ENCODE data around the gene NLRC5.

The NLRC5 gene

DNA sequence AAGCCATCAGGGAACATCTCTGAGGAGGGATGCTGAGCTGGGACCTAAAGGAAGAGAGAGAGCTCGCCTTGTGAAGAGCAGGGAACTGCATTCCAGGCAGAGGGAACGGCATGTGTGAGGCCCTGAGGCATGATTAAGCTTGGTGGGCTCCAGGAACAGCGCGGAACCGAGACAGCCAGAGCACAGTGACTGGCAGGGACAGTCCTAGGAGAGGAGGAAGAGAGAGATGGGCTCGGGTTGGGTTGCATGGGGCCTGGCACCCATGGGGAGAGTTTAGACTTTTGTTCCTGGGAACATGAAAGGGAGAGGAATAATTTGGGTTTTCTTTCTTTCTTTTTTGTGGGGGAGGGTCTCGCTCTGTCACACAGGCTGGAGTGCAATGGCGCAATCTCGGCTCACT lies 63.8 kb downstream of the NLRC5 start:
- no peak overlapping the region for H3K27ac ChIP-seq (ENCODE audit: low read depth, low read length)
- H3K36me3 ChIP-seq (ENCODE audit: control insufficient read depth, low read length) = no peaks in the 10 kb centered on the region
- no peaks in the 10 kb centered on the region for H3K27me3 ChIP-seq (ENCODE audit: control insufficient read depth, low read length)
- H3K4me3 ChIP-seq (ENCODE audit: low read length) = no peak overlapping the region
- TF ChIP-seq, protein P1, sequence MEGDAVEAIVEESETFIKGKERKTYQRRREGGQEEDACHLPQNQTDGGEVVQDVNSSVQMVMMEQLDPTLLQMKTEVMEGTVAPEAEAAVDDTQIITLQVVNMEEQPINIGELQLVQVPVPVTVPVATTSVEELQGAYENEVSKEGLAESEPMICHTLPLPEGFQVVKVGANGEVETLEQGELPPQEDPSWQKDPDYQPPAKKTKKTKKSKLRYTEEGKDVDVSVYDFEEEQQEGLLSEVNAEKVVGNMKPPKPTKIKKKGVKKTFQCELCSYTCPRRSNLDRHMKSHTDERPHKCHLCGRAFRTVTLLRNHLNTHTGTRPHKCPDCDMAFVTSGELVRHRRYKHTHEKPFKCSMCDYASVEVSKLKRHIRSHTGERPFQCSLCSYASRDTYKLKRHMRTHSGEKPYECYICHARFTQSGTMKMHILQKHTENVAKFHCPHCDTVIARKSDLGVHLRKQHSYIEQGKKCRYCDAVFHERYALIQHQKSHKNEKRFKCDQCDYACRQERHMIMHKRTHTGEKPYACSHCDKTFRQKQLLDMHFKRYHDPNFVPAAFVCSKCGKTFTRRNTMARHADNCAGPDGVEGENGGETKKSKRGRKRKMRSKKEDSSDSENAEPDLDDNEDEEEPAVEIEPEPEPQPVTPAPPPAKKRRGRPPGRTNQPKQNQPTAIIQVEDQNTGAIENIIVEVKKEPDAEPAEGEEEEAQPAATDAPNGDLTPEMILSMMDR (IDR thresholded peaks at IDR 0.05; ENCODE audit: low read depth, low read length, poor library complexity, severe bottlenecking) = no peak
- TF ChIP-seq EZH2phosphoT487 (IDR thresholded peaks at IDR 0.05; ENCODE audit: borderline replicate concordance, low read length) = no peak
- no peaks in the 10 kb centered on the region for H3K9me2 ChIP-seq (replicated peaks; ENCODE audit: control insufficient read depth, low read length)
- H3K9me3 ChIP-seq (ENCODE audit: control insufficient read depth, insufficient read depth, low read length) = no peaks in the 10 kb centered on the region
- H3K79me2 ChIP-seq (ENCODE audit: control insufficient read depth, low read length) = no peaks in the 10 kb centered on the region
- no peaks in the 10 kb centered on the region for H3F3A ChIP-seq (ENCODE audit: control insufficient read depth, insufficient read depth)
- no peak overlapping the region for H3K4me2 ChIP-seq (ENCODE audit: low read length)
- no peaks in the 10 kb centered on the region for H4K20me1 ChIP-seq (ENCODE audit: control insufficient read depth, insufficient read depth, low read depth, low read length)
- H3K4me1 ChIP-seq (ENCODE audit: control insufficient read depth, low read length) = no peaks in the 10 kb centered on the region

DNA sequence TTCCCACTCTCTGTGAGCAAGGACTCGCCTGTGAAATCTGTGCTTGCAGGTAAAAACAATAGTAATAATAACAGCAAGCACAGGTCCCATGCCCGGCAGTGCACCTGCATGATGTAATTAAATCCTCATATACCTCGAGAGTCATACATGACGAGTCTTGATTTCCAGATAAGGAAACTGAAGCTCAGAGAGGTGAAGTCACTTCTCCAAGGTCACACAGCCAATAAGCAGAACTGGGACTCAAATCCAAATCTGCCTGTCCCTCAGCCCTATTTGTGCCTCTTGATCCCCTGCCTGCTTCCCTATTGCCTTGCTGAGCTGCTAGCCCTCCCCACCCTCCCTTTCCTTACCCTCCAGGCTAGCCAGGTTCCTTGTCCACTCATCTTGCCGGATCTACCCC lies 65.0 kb downstream of the NLRC5 start:
- Histone ChIP-seq H3K36me3 (ENCODE audit: control insufficient read depth, low read length) (no peaks in the 10 kb centered on the region), H3K4me3 (ENCODE audit: low read length) (no peak overlapping the region), H3K4me2 (ENCODE audit: low read length) (no peak overlapping the region), H3F3A (ENCODE audit: control insufficient read depth, insufficient read depth) (no peaks in the 10 kb centered on the region), H3K27me3 (ENCODE audit: control insufficient read depth, low read length) (no peaks in the 10 kb centered on the region), H3K27ac (ENCODE audit: low read depth, low read length) (no peak overlapping the region), H3K9me2 (replicated peaks; ENCODE audit: control insufficient read depth, low read length) (no peaks in the 10 kb centered on the region), H3K9me3 (ENCODE audit: control insufficient read depth, insufficient read depth, low read length) (no peaks in the 10 kb centered on the region), H3K4me1 (ENCODE audit: control insufficient read depth, low read length) (no peaks in the 10 kb centered on the region), H3K79me2 (ENCODE audit: control insufficient read depth, low read length) (no peaks in the 10 kb centered on the region), H4K20me1 (ENCODE audit: control insufficient read depth, insufficient read depth, low read depth, low read length) (no peaks in the 10 kb centered on the region)
- TF ChIP-seq EZH2phosphoT487 (IDR thresholded peaks at IDR 0.05; ENCODE audit: borderline replicate concordance, low read length) = no peak
- TF ChIP-seq, protein P1 (IDR thresholded peaks at IDR 0.05; ENCODE audit: low read depth, low read length, poor library complexity, severe bottlenecking) = no peak

DNA sequence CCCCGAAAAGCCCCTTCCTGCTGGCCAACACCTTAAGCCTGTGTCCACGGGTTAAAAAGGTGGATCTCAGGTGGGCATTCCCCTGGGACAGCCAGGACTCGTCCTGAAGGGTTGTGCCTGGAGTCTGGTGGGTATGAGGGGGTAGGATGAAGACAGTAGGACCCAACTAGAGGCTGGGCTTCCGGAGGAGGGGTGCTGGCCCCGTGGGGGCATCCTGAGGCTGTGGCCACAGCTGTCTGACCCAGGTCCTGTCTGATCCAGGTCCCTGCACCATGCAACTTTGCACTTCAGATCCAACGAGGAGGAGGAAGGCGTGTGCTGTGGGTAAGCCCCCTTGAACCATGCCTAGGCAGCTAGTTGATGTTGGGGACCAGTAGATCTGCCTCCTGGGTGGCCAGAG lies 65.4 kb downstream of the NLRC5 start:
- Histone ChIP-seq H3K27me3 (ENCODE audit: control insufficient read depth, low read length) (no peaks in the 10 kb centered on the region), H3K79me2 (ENCODE audit: control insufficient read depth, low read length) (no peaks in the 10 kb centered on the region), H3F3A (ENCODE audit: control insufficient read depth, insufficient read depth) (no peaks in the 10 kb centered on the region), H3K27ac (ENCODE audit: low read depth, low read length) (no peak overlapping the region), H3K36me3 (ENCODE audit: control insufficient read depth, low read length) (no peaks in the 10 kb centered on the region), H3K9me3 (ENCODE audit: control insufficient read depth, insufficient read depth, low read length) (no peaks in the 10 kb centered on the region), H3K4me2 (ENCODE audit: low read length) (no peak overlapping the region), H3K9me2 (replicated peaks; ENCODE audit: control insufficient read depth, low read length) (no peaks in the 10 kb centered on the region), H4K20me1 (ENCODE audit: control insufficient read depth, insufficient read depth, low read depth, low read length) (no peaks in the 10 kb centered on the region), H3K4me3 (ENCODE audit: low read length) (no peak overlapping the region), H3K4me1 (ENCODE audit: control insufficient read depth, low read length) (no peaks in the 10 kb centered on the region)
- TF ChIP-seq, protein P1 (IDR thresholded peaks at IDR 0.05; ENCODE audit: low read depth, low read length, poor library complexity, severe bottlenecking) = no peak
- no peak for TF ChIP-seq EZH2phosphoT487 (IDR thresholded peaks at IDR 0.05; ENCODE audit: borderline replicate concordance, low read length)

DNA sequence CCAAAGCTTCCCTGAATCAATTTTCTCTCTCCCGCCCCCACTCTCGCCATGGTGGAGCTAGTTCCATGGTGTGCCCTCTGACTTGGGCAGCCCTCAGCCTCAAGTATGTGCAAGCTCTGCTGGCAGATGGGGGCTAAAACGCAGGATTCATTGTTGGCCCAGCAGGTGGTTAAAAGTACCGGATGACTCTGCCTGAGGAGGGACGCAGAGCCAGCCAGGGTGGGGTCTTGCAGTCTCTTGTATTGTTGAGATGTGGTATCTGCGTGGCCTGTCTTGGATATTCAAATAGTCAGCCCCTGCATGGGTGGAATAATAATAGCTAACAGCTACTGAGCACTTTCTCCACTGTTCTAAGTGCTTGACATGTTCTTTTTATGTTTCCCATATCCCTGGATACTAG lies 66.3 kb downstream of the NLRC5 start:
- TF ChIP-seq EZH2phosphoT487 (IDR thresholded peaks at IDR 0.05; ENCODE audit: borderline replicate concordance, low read length) = no peak
- TF ChIP-seq, protein P1 (IDR thresholded peaks at IDR 0.05; ENCODE audit: low read depth, low read length, poor library complexity, severe bottlenecking) = no peak
- Histone ChIP-seq H3F3A (ENCODE audit: control insufficient read depth, insufficient read depth) (no peaks in the 10 kb centered on the region), H3K79me2 (ENCODE audit: control insufficient read depth, low read length) (no peaks in the 10 kb centered on the region), H3K27ac (ENCODE audit: low read depth, low read length) (no peak overlapping the region), H3K4me1 (ENCODE audit: control insufficient read depth, low read length) (no peaks in the 10 kb centered on the region), H3K27me3 (ENCODE audit: control insufficient read depth, low read length) (no peaks in the 10 kb centered on the region), H3K9me2 (replicated peaks; ENCODE audit: control insufficient read depth, low read length) (no peaks in the 10 kb centered on the region), H4K20me1 (ENCODE audit: control insufficient read depth, insufficient read depth, low read depth, low read length) (no peaks in the 10 kb centered on the region), H3K9me3 (ENCODE audit: control insufficient read depth, insufficient read depth, low read length) (no peaks in the 10 kb centered on the region), H3K4me3 (ENCODE audit: low read length) (no peak overlapping the region), H3K36me3 (ENCODE audit: control insufficient read depth, low read length) (no peaks in the 10 kb centered on the region), H3K4me2 (ENCODE audit: low read length) (no peak overlapping the region)

All from DOHH2 (cell line).